ENCODE data around the gene CHD9NB. TPM values are rescaled to one million over a fixed set of nuclear protein-coding genes. Genes with fewer than 3 reads are reported as not detected.
A peak's percentile ranks its signal among the peaks of the same experiment; 100 is the strongest.

CHD9NB gene
- total RNA-seq, 1 donor from 2014 or later, result 0.61 TPM

- H3K4me1 Mint-ChIP-seq, result peaks cover 31% of the 10 kb centered on the region
- H3K27me3 Mint-ChIP-seq (ENCODE audit: low read depth), result no peaks in the 10 kb centered on the region
- H3K9me3 Mint-ChIP-seq, result peaks cover 6% of the 10 kb centered on the region
- no peak overlapping the region for H3K4me3 Mint-ChIP-seq
- no peak for DNase-seq (ENCODE audit: low read depth, low spot score)
- H3K27ac Mint-ChIP-seq (ENCODE audit: unreplicated experiment), result peak overlapping the region; percentile 60
- TF ChIP-seq CTCF (conservative IDR thresholded peaks at IDR 0.05), result no peak
- H3K36me3 Mint-ChIP-seq (ENCODE audit: low read depth), result peaks cover 20% of the 10 kb centered on the region
These were observed 15.7 kb upstream of the CHD9NB start for GRCh38 chr16:53068423-53068833.

GRCh38 chr16:53067675-53068074, 15.0 kb upstream of the CHD9NB start:
- Mint-ChIP-seq H3K27me3 (ENCODE audit: low read depth) (no peaks in the 10 kb centered on the region), H3K4me1 (peaks cover 31% of the 10 kb centered on the region), H3K36me3 (ENCODE audit: low read depth) (peaks cover 16% of the 10 kb centered on the region), H3K9me3 (peaks cover 4% of the 10 kb centered on the region), H3K27ac (ENCODE audit: unreplicated experiment) (no peak overlapping the region), H3K4me3 (no peak overlapping the region)
- no peak for TF ChIP-seq CTCF (conservative IDR thresholded peaks at IDR 0.05)
- no peak for DNase-seq (ENCODE audit: low read depth, low spot score)

DNA sequence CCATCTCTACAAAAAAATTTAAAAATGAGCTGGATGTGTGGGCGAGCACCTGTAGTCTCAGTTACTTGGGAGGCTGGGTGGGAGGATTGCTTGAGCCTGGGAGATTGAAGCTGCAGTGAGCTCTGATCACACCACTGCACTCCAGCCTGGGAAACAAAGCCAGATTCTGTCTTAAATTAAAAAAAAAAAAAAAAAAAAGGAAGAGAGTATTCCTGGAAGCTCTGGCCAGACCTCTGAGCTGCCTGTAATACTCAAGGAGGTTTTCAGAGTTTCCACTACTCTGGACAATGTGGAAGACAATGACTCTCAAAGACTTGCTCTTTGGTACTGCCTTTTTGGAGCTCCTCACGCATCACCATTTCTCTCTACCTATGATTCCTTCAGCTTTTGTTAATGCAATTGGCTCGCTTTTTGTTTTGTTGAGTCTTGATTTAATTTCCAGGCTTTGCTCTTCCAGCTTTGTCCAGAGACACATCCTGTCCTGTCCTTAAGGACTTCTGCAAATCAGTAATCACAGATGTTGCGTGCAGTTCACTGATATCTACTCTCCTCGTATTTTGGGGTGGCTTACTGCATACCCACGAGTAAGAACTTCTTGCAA, 12.9 kb upstream of the CHD9NB start:
- H3K27ac Mint-ChIP-seq (ENCODE audit: unreplicated experiment), result peak overlapping the region; percentile 67
- DNase-seq (ENCODE audit: low read depth, low spot score), result no peak
- H3K9me3 Mint-ChIP-seq, result no peaks in the 10 kb centered on the region

DNA sequence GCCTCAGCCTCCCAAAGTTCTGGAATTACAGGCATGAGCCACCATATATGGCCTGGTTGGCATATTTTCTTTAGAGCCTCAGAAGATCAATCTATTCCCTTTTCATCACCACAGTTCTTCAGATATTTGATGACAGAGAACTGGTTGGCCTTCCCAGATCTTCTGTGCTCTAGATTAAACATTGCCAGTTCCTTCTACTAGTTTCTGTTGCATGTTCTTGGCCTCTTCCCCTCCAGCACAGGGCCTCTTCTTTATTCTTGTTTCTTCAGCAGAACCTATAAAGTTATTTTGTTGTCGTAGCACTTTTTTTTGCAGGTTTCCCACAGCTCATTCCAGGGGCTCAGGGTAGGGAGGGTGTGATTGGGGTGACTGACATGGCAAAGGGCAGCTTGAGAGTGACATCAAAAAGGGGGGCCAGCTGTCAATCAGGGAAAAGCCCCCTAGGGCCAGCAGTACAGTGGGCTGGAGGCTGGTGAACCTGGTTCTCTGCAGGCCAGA, 11.4 kb upstream of the CHD9NB start:
- no peak for DNase-seq (ENCODE audit: low read depth, low spot score)
- no peak overlapping the region for H3K27ac Mint-ChIP-seq (ENCODE audit: unreplicated experiment)
- no peak for TF ChIP-seq CTCF (conservative IDR thresholded peaks at IDR 0.05)
- H3K36me3 Mint-ChIP-seq (ENCODE audit: low read depth), result peaks cover 6% of the 10 kb centered on the region
- no peak overlapping the region for H3K4me3 Mint-ChIP-seq
- H3K9me3 Mint-ChIP-seq, result no peaks in the 10 kb centered on the region
- H3K4me1 Mint-ChIP-seq, result peaks cover 32% of the 10 kb centered on the region
- no peaks in the 10 kb centered on the region for H3K27me3 Mint-ChIP-seq (ENCODE audit: low read depth)

More for the DNA sequence above, 12.9 kb upstream of the CHD9NB start:
- Mint-ChIP-seq H3K4me1 (peaks cover 32% of the 10 kb centered on the region), H3K4me3 (no peak overlapping the region), H3K36me3 (ENCODE audit: low read depth) (peaks cover 12% of the 10 kb centered on the region), H3K27me3 (ENCODE audit: low read depth) (no peaks in the 10 kb centered on the region)
- TF ChIP-seq CTCF (conservative IDR thresholded peaks at IDR 0.05), result no peak

- no peaks in the 10 kb centered on the region for H3K27me3 Mint-ChIP-seq (ENCODE audit: low read depth)
- no peaks in the 10 kb centered on the region for H3K9me3 Mint-ChIP-seq
- peak overlapping the region; percentile 12 for H3K27ac Mint-ChIP-seq (ENCODE audit: unreplicated experiment)
- no peak for TF ChIP-seq CTCF (conservative IDR thresholded peaks at IDR 0.05)
- H3K36me3 Mint-ChIP-seq (ENCODE audit: low read depth), result no peaks in the 10 kb centered on the region
- H3K4me1 Mint-ChIP-seq, result peaks cover 36% of the 10 kb centered on the region
- H3K4me3 Mint-ChIP-seq, result no peak overlapping the region
- DNase-seq (ENCODE audit: low read depth, low spot score), result no peak
These were observed 9.0 kb upstream of the CHD9NB start for GRCh38 chr16:53061701-53062159.
